WI38 (cell line): ENCODE data around the gene BICRA.

Experiments
- H3K4me3 ChIP-seq: 2 replicates; pipeline ENCODE4 v1.5.1; 2011; ENCODE audit warnings: low read depth, mild to moderate bottlenecking, control low read depth, low read length
- CTCF ChIP-seq: IDR thresholded peaks from 2 replicates; pipeline ENCODE4 v1.5.1; 2012; ENCODE audit warnings: low read depth, mild to moderate bottlenecking, control low read depth, low read length

BICRA gene

GRCh38 chr19:47695533-47696262 lies 86.8 kb downstream of the BICRA start:
- TF ChIP-seq CTCF, result no peak

GRCh38 chr19:47696635-47697034 lies 87.7 kb downstream of the BICRA start:
- no peak for TF ChIP-seq CTCF
- H3K4me3 ChIP-seq, result no peak overlapping the region

More at GRCh38 chr19:47695533-47696262, 86.8 kb downstream of the BICRA start:
- no peak overlapping the region for H3K4me3 ChIP-seq

- TF ChIP-seq CTCF, result peak; percentile 100
- H3K4me3 ChIP-seq, result no peak overlapping the region
Measured at GRCh38 chr19:47697863-47698609, 89.1 kb downstream of the BICRA start.

GRCh38 chr19:47698631-47699359 lies 89.9 kb downstream of the BICRA start:
- no peak for TF ChIP-seq CTCF
- H3K4me3 ChIP-seq, result no peak overlapping the region

- TF ChIP-seq CTCF, result peak; percentile 90
- no peak overlapping the region for H3K4me3 ChIP-seq
Measured at GRCh38 chr19:47699360-47699917, 90.5 kb downstream of the BICRA start.

GRCh38 chr19:47700934-47701716 lies 92.2 kb downstream of the BICRA start:
- TF ChIP-seq CTCF, result no peak
- no peak overlapping the region for H3K4me3 ChIP-seq
